Subcutaneous abdominal adipose tissue (tissue), 5 donors: ENCODE results near the gene GANC.

Experiments
- H3K27ac ChIP-seq: one replicate; pipeline ENCODE4 v1.7.0; 2013; ENCODE audit warnings: low read depth, mild to moderate bottlenecking, inconsistent platforms, low read length, moderate library complexity
- H3K27me3 ChIP-seq, 5 donors: one replicate each; pipeline ENCODE4 v1.7.0; 2013; ENCODE audit warnings: low read length in 5 of 5, inconsistent platforms in 1 of 5; ENCODE audit not compliant: control insufficient read depth in 5 of 5, insufficient read depth in 4 of 5
- H3K36me3 ChIP-seq, 5 donors: one replicate each; pipeline ENCODE4 v1.7.0; 2013; ENCODE audit warnings: low read length in 5 of 5; ENCODE audit not compliant: control insufficient read depth in 5 of 5, insufficient read depth in 5 of 5
- H3K4me1 ChIP-seq, 5 donors: one replicate each; pipeline ENCODE4 v1.7.0; 2013; ENCODE audit warnings: low read length in 5 of 5, mild to moderate bottlenecking in 3 of 5, moderate library complexity in 1 of 5; ENCODE audit not compliant: control insufficient read depth in 5 of 5, insufficient read depth in 5 of 5
- H3K4me3 ChIP-seq, 5 donors: one replicate each; pipeline ENCODE4 v1.7.0; 2013; ENCODE audit warnings: low read length in 5 of 5, low read depth in 1 of 5
- H3K9ac ChIP-seq, 5 donors: one replicate each; pipeline ENCODE4 v1.7.0; 2013; ENCODE audit warnings: low read length in 5 of 5, mild to moderate bottlenecking in 4 of 5, moderate library complexity in 3 of 5
- H3K9me3 ChIP-seq, 5 donors: one replicate each; pipeline ENCODE4 v1.7.0; 2013; ENCODE audit warnings: low read length in 5 of 5; ENCODE audit not compliant: control insufficient read depth in 5 of 5
- donor health status: healthy.
- donor health status: healthy.
- donor health status: healthy.
- donor health status: healthy.
- donor health status: healthy.

GANC gene

DNA sequence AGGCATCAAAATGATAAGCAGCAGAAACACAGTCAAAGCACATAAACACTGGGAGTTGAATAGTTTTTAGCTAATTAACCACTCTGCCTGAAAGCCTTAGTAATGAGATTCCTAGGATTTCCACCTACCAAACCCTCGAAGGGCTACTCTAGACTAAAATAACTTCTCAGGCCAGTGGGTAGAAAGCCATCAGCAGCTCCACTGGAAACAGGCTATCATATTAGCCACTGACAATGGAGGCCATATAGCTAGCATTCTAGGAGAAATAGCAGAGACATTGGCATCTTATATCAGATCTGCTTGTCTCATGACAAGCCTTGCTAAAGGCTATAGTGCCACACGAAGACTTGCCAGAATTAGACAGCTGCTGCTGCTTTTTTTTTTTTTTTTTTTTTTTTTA is 81.8 kb downstream of the GANC start:
- H3K36me3 ChIP-seq = peaks cover 15 to 63% (median 42%) of the 10 kb centered on the region in 5 donors
- peaks cover 0 to 9% (median 0%) of the 10 kb centered on the region in 5 donors for H3K4me1 ChIP-seq
- H3K4me3 ChIP-seq = no peak overlapping the region
- no peak overlapping the region for H3K27ac ChIP-seq
- H3K9ac ChIP-seq = no peak overlapping the region
- no peaks in the 10 kb centered on the region for H3K27me3 ChIP-seq
- no peaks in the 10 kb centered on the region for H3K9me3 ChIP-seq

DNA sequence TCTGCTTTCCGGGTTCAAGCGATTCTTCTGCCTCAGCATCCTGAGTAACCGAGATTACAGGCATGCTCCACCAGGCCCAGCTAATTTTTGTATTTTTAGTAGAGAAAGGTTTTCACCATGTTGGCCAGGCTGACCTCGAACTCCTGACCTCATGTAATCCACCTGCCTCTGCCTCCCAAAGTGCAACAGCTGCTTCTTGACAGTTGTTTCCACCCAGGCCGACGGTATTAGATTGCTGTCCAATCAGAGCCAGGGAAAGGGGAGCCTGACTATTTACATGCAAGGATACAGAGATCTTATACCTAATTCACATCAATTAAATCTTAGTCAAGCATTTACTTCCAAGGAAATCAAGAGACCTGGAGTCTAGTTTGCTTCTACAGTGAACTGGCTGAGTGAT is 82.3 kb downstream of the GANC start:
- no peak overlapping the region for H3K4me3 ChIP-seq
- no peak overlapping the region for H3K27ac ChIP-seq
- no peaks in the 10 kb centered on the region for H3K9me3 ChIP-seq
- H3K36me3 ChIP-seq = peaks cover 15 to 67% (median 42%) of the 10 kb centered on the region in 5 donors
- H3K27me3 ChIP-seq = no peaks in the 10 kb centered on the region
- peaks cover 0 to 9% (median 0%) of the 10 kb centered on the region in 5 donors for H3K4me1 ChIP-seq
- no peak overlapping the region for H3K9ac ChIP-seq

DNA sequence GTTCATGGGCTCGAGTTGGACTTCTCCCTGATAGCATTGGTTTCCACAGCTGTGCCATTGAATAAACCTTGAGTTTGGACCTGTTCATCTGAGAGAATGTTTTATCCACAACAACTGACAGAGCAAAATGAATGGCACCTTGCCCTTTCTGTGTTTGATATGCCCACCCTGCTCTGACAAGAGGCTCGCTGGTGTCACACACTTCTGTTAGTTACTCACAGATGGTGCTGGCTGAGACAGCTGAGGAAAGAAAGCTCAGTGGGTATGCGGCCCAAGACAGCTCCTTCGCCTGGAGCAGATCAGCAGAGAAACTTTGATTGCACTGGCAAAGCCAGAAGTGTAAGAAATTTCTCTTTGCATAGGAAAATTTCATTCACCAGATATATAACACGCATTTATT is 83.8 kb downstream of the GANC start:
- Histone ChIP-seq H3K9ac (no peak overlapping the region), H3K36me3 (peaks cover 8 to 59% (median 38%) of the 10 kb centered on the region in 5 donors), H3K4me3 (no peak overlapping the region), H3K27me3 (no peaks in the 10 kb centered on the region), H3K9me3 (no peaks in the 10 kb centered on the region), H3K4me1 (peaks cover 0 to 9% (median 0%) of the 10 kb centered on the region in 5 donors), H3K27ac (no peak overlapping the region)

DNA sequence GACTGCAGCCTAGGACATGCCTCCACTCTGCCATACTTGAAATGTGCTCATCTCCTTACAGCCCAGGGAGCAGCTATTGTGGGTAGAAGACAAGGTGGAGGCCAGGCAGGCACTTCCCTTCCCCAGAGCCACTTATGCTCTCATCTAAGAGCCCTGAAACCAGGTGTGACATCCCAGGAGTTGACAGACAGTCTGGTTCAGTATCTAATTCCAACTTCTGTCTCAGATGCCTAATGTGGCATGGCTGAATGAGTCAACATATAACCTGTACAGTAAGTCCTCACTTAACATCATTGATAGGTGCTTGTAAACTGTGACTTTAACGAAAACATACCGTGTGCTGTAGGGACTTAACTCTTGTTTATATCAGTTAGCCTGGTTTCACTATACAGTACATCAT is 85.1 kb downstream of the GANC start:
- no peak overlapping the region for H3K4me3 ChIP-seq
- peaks cover 8 to 49% (median 33%) of the 10 kb centered on the region in 5 donors for H3K36me3 ChIP-seq
- no peak overlapping the region for H3K9ac ChIP-seq
- H3K27me3 ChIP-seq = no peaks in the 10 kb centered on the region
- H3K4me1 ChIP-seq = no peaks in the 10 kb centered on the region
- H3K27ac ChIP-seq = no peak overlapping the region
- no peaks in the 10 kb centered on the region for H3K9me3 ChIP-seq

DNA sequence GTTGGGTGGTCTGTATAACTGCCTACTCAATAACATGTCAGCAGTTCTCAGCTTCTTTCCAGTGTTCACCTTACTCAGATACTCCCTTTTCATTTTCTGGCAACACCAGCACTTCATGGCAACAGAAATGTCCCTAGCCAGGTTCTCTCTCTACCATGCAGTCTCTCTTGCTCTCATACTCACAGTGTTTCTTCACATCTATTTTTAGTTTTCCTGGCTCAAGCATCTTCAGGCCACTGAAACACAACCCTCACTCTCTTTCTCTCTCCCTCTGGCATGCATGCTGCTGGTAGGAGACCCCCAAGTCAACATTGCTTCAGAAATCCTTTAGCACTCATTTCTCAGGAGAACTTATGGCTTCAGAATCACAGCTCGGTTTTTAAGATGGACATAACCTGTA is 86.2 kb downstream of the GANC start, which contains the start of gene CAPN3:
Gene CAPN3, plus strand, starts transcription at position 253 of the 400 bp plus-strand sequence. CDS start 305 bp downstream, outside the sequence.
- Histone ChIP-seq H3K4me1 (peaks cover 0 to under 1% (median 0%) of the 10 kb centered on the region in 5 donors), H3K27ac (no peak within 1 kb of the TSS), H3K4me3 (no peak within 1 kb of the TSS), H3K9ac (no peak within 1 kb of the TSS), H3K9me3 (no peaks in the 10 kb centered on the region), H3K36me3 (peaks cover 3 to 38% (median 28%) of the 10 kb centered on the region in 5 donors), H3K27me3 (no peaks in the 10 kb centered on the region)

DNA sequence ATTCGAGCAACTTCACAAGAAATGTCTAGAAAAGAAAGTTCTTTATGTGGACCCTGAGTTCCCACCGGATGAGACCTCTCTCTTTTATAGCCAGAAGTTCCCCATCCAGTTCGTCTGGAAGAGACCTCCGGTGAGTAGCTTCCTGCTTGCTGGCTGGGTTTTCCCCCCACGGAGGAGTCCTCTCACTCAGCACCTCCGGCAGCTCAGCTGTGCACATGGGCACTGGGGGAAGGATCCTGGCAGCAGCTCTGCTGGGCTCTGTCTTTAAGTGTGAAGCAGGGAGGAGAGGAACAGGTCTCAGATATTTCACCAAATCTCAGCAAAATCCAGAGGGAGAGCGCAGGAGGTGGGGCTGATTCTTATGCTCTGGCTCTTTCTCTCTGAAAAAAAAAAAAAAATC is 87.0 kb downstream of the GANC start:
- peaks cover under 1 to 32% (median 24%) of the 10 kb centered on the region in 5 donors for H3K36me3 ChIP-seq
- no peak overlapping the region for H3K27ac ChIP-seq
- H3K4me3 ChIP-seq = no peak overlapping the region
- no peak overlapping the region for H3K9ac ChIP-seq
- no peaks in the 10 kb centered on the region for H3K9me3 ChIP-seq
- H3K27me3 ChIP-seq = no peaks in the 10 kb centered on the region
- peaks cover 0 to 3% (median 0%) of the 10 kb centered on the region in 5 donors for H3K4me1 ChIP-seq

DNA sequence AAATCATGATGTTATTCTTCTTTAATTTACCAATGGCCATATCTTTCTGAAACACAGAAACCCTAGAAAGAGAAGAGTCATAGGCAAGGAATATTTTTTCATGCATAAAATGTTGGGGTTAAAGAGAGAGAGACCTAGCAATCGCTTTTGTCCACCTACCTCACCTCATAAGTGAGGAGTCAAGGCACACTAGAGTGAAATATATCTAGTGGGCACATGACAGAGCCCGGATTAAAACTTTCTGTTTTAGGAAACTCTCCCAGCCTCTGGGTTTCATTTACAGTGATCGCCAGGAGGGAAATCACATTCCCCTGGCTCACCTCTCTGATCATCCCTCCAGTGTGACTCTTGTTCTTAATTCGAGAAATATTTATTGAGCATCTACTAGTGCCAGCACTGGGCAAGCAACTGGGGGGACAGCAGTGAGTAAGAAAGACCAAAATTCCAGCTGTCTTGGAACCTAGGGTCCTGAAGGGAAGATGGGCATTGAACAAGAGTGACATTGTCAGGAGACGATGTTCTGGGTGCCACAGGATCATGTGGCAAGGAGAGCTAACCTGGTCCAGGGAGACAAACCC is 87.6 kb downstream of the GANC start:
- Histone ChIP-seq H3K4me1 (peaks cover 0 to 3% (median 0%) of the 10 kb centered on the region in 5 donors), H3K27ac (no peak overlapping the region), H3K4me3 (no peak overlapping the region)

DNA sequence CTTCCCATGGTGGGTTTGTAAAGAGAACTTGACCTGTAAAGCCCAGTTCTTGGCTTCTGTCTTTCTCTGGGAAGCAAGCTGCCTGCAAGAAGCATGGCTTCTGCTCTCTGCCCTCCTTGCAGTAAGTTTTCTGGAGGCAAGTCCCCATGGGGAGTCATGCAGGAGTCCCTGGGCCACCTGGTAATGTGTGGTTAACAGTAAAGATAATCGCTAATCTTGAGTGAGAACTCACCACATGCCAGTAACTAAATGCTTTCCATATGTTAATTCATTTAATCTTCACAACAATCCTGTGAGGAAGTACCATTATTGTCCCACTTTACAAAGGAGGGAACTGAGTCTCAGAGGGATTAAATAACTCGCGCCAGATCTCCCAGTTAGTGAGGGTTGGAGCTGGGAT is 90.5 kb downstream of the GANC start:
- Histone ChIP-seq H3K9ac (no peak overlapping the region), H3K36me3 (peaks cover 0 to 9% (median 4%) of the 10 kb centered on the region in 5 donors), H3K27me3 (no peaks in the 10 kb centered on the region), H3K27ac (no peak overlapping the region), H3K9me3 (no peaks in the 10 kb centered on the region), H3K4me1 (peaks cover 0 to 3% (median 0%) of the 10 kb centered on the region in 5 donors), H3K4me3 (no peak overlapping the region)

More for the DNA sequence above, 87.6 kb downstream of the GANC start:
- Histone ChIP-seq H3K9me3 (no peaks in the 10 kb centered on the region), H3K36me3 (peaks cover 0 to 27% (median 20%) of the 10 kb centered on the region in 5 donors), H3K27me3 (no peaks in the 10 kb centered on the region), H3K9ac (no peak overlapping the region)

DNA sequence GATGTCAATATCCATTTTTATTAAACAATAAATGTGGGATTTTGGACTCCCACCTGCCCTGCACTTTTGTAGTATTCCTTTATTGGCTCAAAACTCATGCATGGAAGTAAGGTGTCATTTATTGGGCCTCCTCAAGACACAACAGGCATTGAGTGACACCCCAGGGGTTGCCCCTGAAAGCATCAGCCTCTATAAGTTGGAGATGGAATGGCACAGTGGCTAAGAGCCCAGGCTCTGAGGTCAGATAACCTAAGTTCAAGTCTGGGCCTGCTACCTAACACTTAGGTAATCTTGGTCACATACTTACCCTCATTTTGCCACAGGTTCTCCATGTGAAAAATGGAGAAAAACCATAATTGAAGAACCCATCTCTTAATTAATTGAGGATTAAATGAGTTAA is 90.9 kb downstream of the GANC start:
- no peak overlapping the region for H3K4me3 ChIP-seq
- H3K4me1 ChIP-seq = peaks cover 0 to 3% (median 0%) of the 10 kb centered on the region in 5 donors
- no peaks in the 10 kb centered on the region for H3K9me3 ChIP-seq
- H3K36me3 ChIP-seq = peaks cover 0 to 9% (median 4%) of the 10 kb centered on the region in 5 donors
- H3K27me3 ChIP-seq = no peaks in the 10 kb centered on the region
- no peak overlapping the region for H3K9ac ChIP-seq
- H3K27ac ChIP-seq = no peak overlapping the region

DNA sequence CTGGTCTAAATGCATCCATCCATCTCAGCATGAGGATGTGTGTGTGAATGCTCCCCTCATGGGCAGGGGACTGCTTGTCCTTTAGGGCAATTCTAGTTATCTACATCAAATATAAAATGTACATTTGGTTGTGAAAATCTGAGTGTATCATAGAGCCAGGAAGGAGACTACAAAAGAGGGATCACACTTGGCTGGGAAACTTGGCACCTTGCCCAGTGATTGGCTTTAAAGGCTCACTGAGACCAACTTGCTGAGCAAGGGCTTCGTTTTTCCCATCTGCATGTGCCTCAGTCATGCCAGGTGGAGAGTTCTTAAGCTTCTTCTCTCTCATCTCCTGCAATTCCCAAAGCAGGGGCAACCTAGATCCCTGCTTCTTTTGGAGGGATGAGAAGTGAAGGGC is 91.5 kb downstream of the GANC start:
- H3K9me3 ChIP-seq = no peaks in the 10 kb centered on the region
- H3K27me3 ChIP-seq = no peaks in the 10 kb centered on the region
- no peak overlapping the region for H3K27ac ChIP-seq
- H3K4me1 ChIP-seq = peaks cover 0 to 3% (median 0%) of the 10 kb centered on the region in 5 donors
- peaks cover 0 to 9% (median 3%) of the 10 kb centered on the region in 5 donors for H3K36me3 ChIP-seq
- H3K9ac ChIP-seq = no peak overlapping the region
- no peak overlapping the region for H3K4me3 ChIP-seq
